ENCODE measurements around the gene SPCS1.
"Not testable (repeated sequence)": the region's sequence is repeated elsewhere in the genome, so short reads cannot be mapped to it uniquely, and the experiment has no call there.

The SPCS1 gene

GRCh38 chr3:52705688-52706686 lies at the start of gene SPCS1, which contains the start of gene GLT8D1:
Gene SPCS1 (plus strand): TSS chr3:52706106. CDS start chr3:52706247, 141 bp downstream.
Gene GLT8D1 (minus strand): TSS chr3:52705791. CDS start chr3:52700460, 5,331 bp downstream.
- peak; percentile 17 for DNase-seq

GRCh38 chr3:52660046-52660445 lies 45.9 kb upstream of the SPCS1 start:
- DNase-seq, result no peak

- no peak for DNase-seq
These were observed 42.8 kb upstream of the SPCS1 start for GRCh38 chr3:52663098-52663497.

GRCh38 chr3:52670621-52671521 lies 35.0 kb upstream of the SPCS1 start:
- no peak for DNase-seq

GRCh38 chr3:52671676-52672075 lies 34.2 kb upstream of the SPCS1 start:
- DNase-seq, result no peak

GRCh38 chr3:52676201-52676600 lies 29.7 kb upstream of the SPCS1 start:
- DNase-seq, result not testable (repeated sequence)

- DNase-seq, result no peak
These were observed 27.4 kb upstream of the SPCS1 start for GRCh38 chr3:52678265-52679198.

GRCh38 chr3:52679199-52679538 lies 26.7 kb upstream of the SPCS1 start:
- no peak for DNase-seq

- no peak for DNase-seq
These were observed 26.1 kb upstream of the SPCS1 start for GRCh38 chr3:52679811-52680210.

- no peak for DNase-seq
These were observed 24.3 kb upstream of the SPCS1 start for GRCh38 chr3:52681596-52681995.

GRCh38 chr3:52682016-52682415 lies 23.9 kb upstream of the SPCS1 start:
- DNase-seq, result no peak

- no peak for DNase-seq
These were observed 22.3 kb upstream of the SPCS1 start for GRCh38 chr3:52683611-52684010.

GRCh38 chr3:52684184-52684583 lies 21.7 kb upstream of the SPCS1 start:
- no peak for DNase-seq

GRCh38 chr3:52685285-52685708 lies 20.6 kb upstream of the SPCS1 start:
- DNase-seq, result peak; percentile 18

- peak; percentile 62 for DNase-seq
These were observed 19.9 kb upstream of the SPCS1 start, which contains the start of the genes GNL3 and PBRM1 for GRCh38 chr3:52685709-52686691. Gene GNL3 (plus strand): TSS chr3:52686032. CDS start chr3:52686093, 61 bp downstream. Gene PBRM1 (minus strand): TSS chr3:52685913.

GRCh38 chr3:52688266-52688665 lies 17.6 kb upstream of the SPCS1 start:
- DNase-seq, result no peak

- DNase-seq, result no peak
These were observed 16.8 kb upstream of the SPCS1 start for GRCh38 chr3:52689151-52689550.

GRCh38 chr3:52690560-52690959 lies 15.3 kb upstream of the SPCS1 start:
- DNase-seq, result no peak

GRCh38 chr3:52693071-52693470 lies 12.8 kb upstream of the SPCS1 start:
- DNase-seq, result no peak

GRCh38 chr3:52694528-52695189 lies 11.2 kb upstream of the SPCS1 start:
- DNase-seq, result no peak
